ENCODE data around the gene THAP7.
A peak's percentile ranks its signal among the peaks of the same experiment; 100 is the strongest.

Gene THAP7

GRCh38 chr22:20977019-20977418 lies 24.9 kb downstream of the THAP7 start:
- no peak for DNase-seq

GRCh38 chr22:20976291-20976877 lies 25.5 kb downstream of the THAP7 start:
- DNase-seq = no peak

GRCh38 chr22:20975541-20976290 lies 26.2 kb downstream of the THAP7 start:
- DNase-seq = no peak

DNA sequence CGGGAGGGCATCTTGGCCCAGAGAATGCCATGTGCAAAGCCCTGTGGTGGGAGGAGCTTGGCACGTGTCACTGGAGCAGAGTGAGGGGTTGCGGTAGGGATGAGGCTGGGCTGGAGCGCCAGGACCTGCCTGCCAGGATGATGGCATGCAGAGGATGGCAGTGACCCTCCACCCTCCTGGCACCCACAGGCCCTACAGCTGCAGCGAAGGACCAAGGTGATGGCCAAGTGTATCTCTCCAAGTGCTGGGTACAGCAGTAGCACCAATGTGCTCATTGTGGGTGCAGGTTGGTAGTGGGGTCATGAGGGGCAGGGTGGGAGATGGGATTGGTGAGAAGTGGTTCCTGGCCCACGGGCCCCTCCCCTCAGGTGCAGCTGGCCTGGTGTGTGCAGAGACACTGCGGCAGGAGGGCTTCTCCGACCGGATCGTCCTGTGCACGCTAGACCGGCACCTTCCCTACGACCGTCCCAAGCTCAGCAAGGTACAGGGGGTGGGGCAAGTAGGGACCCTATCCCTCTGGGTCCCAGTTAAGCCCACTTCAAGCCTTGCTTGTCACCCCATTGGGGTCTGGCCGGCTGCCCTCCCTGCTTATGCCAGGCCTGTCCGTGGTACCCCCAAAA lies 27.5 kb downstream of the THAP7 start:
- DNase-seq = no peak

- no peak for DNase-seq
These were observed 28.2 kb downstream of the THAP7 start for GRCh38 chr22:20973634-20974286.

- DNase-seq = no peak
These were observed 28.9 kb downstream of the THAP7 start for GRCh38 chr22:20972933-20973577.

DNA sequence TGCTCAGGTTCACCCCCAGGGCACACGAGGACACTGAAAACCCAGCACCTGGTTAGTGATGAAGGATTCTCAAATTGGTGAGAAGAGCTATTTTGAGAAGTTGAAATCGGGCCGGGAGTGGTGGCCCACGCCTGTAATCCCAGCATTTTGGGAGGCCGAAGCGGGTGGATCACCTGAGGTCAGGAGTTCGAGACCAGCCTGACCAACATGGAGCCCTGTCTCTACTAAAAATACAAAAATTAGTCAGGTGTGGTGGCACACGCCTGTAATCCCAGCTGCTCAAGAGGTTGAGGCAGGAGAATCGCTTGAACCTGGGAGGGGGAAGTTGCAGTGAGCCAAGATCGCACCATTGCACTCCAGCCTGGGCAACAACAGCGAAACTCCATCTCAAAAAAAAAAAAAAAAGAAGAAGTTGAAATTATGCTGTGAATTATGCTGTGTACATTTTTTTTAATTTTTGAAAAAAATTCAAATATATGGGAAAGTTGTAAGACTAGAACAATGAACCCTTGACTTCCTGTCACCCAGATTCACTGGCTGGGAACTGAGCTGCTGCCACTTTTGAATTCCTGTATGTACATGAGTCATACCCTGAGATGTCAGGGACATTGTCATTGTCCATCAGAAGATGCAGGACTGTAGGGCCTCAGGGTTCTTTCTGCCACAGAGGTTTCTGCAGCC lies 29.8 kb downstream of the THAP7 start:
- DNase-seq = peak; percentile 34

- no peak for DNase-seq
These were observed 30.8 kb downstream of the THAP7 start for GRCh38 chr22:20970939-20971657.

GRCh38 chr22:20968281-20968977 lies 33.5 kb downstream of the THAP7 start:
- peak; percentile 20 for DNase-seq

- DNase-seq = no peak
These were observed 34.2 kb downstream of the THAP7 start for GRCh38 chr22:20967697-20968211.

DNA sequence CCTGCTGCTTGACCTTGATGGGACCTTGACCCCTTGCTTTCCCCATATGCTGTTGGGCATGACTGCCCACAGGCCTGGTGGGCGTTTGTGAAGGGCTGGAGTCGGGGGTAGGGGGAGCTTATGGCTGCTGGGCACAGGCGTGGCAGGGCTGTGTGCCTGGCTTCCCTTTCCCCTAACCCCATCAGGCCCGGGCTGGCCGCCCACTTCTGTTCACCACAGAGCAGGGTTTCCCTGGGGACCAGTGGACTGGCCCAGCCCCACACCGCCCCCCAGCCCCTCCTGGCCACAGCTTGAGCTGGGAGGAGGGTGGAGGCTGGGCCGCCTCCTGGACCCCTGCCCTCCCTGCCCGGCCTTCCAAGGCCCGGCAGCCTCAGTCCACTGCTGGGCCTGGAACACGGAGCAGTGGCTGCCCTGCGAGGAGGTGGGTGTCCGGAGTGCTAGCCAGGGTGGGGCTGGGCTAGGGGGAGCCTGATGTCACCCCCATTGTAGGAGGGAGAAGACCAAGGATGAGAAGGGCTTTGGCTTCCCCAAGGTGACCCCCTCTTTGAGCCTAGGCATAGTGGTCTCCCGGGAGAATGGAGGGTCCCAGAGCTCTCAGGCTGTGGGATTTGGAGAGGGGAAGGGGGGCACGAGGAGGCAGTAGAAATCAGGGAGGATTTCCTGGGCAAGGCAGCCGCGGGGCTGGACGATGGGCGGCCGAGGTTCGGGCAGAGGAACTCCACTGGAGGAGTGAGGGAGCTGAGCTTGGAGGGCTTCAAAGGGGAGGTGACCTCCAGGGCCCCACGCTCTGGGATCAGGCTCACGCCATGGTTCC lies 34.8 kb downstream of the THAP7 start, which contains the start of gene AIFM3:
TSS of gene AIFM3 (plus strand) at position 373 of the 814 bp plus-strand sequence. CDS start 690 bp downstream, outside the sequence.
- no peak for DNase-seq

GRCh38 chr22:20965888-20966855 lies 35.7 kb downstream of the THAP7 start:
- DNase-seq = no peak

- DNase-seq = no peak
These were observed 36.6 kb downstream of the THAP7 start for GRCh38 chr22:20965104-20965887.

GRCh38 chr22:20964799-20965103 lies 37.2 kb downstream of the THAP7 start:
- no peak for DNase-seq

DNA sequence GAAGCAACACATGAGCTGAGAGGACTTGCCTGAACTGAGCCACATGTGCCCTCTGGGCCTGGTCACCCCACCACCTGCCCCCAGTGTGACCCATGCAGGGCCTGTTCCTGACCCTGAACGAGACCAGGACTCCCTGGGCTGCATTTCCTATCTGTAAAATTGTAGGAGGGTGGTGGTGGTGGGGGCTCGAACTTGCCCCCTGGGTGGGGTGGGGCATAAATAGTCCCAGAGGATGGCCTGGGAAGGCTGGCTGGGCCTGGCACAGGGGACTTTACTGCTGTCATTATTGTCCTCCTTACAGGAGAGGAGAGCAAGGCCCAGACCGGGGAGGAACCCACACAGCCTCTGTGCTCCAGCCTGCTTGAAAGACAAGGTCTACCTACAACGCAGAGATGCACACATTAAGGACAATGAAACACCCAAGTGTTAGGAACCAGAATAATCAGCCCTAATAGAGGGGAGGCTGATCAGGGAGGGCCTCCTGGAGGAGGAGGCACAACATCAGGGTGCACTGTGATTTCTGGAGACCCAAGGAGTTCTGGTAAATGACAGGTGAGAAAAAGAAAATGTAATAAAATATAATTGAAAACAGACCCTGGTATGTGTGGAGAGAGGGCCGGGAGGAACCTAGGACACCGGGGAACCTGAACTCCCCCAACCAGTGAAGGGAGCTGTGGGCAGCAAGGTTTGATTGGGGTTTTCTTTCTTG lies 37.7 kb downstream of the THAP7 start:
- DNase-seq = no peak

DNA sequence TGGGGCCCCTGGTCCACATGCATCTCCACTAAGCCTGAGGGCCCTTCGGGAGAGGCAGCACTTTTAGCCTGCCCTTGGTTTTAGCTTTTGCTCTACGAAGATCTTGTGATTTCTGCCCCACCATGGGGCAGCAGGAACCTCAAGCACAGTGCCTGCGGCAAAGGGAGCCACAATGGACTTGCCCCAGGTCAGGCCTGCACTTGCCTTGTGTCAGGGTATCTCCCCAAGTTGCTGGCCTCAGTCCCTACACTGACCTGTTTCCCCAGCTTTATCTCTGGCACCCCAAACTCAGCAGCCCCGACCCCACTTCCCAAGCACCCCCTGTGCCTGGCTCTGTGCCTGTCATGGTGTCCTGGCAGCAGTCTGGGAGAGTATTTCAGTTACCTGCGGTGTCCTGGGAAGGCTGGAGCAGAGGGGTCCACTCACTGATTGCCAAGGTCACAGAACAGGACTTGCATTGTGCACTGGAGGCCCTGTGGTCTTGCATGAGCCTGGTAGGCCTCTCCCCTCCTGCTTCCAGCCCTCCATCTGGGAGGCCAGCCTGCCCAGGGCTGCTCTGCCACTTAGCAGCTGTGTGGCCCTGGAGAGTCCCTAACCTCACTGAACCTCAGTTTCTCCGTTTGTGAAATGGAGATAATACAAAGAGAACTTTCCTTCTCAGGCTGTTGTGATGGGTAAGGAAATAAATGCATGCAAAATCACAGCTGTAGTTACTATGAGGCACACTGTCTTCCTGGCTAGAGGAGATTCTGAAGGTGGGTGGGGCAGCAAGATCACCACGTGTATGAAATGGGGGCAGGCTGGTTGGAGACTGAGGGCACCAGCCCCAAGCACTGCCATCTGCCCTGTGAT lies 38.5 kb downstream of the THAP7 start:
- no peak for DNase-seq
